Activated CD4-positive, alpha-beta T cell treated with anti-CD3 and anti-CD28 coated beads for 4 hours (primary cell): ENCODE results near the gene PUS3.
"Not testable (repeated sequence)": the region's sequence is repeated elsewhere in the genome, so short reads cannot be mapped to it uniquely, and the experiment has no call there.

Source experiments
- DNase-seq, 2 donors: peaks; one replicate each; pipeline ENCODE4 v3.0.0-alpha.2; 2020

The PUS3 gene

DNA sequence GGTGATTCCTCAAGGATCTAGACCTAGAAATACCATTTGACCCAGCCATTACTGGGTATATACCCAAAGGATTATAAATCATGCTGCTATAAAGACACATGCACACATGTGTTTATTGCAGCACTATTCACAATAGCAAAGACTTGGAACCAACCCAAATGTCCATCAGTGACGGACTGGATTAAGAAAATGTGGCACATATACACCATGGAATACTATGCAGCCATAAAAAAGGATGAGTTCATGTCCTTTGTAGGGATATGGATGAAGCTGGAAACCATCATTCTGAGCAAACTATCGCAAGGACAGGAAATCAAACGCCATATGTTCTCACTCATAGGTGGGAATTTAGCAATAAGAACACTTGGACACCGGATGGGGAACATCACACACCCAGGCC is 37.7 kb downstream of the PUS3 start:
- not testable (repeated sequence) for DNase-seq

DNA sequence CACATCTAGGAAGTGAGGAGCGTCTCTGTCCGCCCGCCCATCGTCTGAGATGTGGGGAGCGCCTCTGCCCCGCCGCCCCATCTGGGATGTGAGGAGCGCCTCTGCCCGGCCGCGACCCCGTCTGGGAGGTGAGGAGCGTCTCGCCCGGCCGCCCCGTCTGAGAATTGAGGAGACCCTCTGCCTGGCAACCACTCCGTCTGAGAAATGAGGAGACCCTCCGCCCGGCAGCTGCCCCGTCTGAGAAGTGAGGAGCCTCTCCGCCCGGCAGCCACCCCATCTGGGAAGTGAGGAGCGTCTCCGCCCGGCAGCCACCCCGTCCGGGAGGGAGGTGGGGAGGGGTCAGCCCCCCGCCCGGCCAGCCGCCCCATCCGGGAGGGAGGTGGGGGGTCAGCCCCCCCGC is 40.2 kb downstream of the PUS3 start:
- not testable (repeated sequence) for DNase-seq

DNA sequence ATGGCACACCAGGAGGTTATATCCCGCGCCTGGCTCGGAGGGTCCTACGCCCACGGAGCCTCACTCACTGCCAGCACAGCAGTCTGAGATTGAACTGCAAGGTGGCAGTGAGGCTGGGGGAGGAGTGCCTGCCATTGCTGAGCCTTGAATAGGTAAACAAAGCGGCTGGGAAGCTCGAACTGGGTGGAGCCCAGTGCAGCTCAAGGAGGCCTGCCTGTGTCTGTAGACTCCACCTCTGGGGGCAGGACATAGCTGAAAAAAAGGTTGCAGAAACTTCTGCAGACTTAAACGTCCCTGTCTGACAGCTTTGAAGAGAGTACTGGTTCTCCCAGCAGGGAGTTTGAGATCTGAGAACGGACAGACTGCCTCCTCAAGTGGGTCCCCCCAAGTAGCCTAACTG is 45.3 kb downstream of the PUS3 start:
- not testable (repeated sequence) for DNase-seq

DNA sequence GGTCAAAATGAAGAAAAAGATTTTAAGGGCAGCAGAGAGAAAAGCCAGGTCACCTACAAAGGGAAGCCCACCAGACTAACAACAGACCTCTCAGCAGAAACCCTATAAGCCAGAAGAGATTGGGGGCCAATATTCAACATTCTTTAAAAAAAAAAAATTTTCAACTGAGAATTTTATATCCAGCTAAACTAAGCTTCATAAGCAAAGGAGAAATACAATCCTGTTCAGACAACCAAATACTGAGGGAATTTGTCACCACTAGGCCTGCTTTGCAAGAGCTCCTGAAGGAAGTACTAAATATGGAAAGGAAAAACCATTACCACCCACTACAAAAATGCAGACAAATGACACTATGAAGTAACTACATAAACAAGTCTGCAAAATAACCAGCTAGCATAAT is 56.8 kb downstream of the PUS3 start:
- DNase-seq = no peak
